22Rv1 (cell line): ENCODE data around the gene TNS3.

ENCODE experiments used
- ZFX ChIP-seq: fragments of 450-650 bp; IDR thresholded peaks from 2 replicates; pipeline ENCODE4 v1.6.1; 2017; ENCODE audit warnings: antibody characterized with exemption, borderline replicate concordance
- TF ChIP-seq, protein P1 (sequence below): fragments of 450-650 bp; IDR thresholded peaks from 2 replicates; pipeline ENCODE4 v1.5.1; 2017; ENCODE audit warnings: mild to moderate bottlenecking

DNA sequence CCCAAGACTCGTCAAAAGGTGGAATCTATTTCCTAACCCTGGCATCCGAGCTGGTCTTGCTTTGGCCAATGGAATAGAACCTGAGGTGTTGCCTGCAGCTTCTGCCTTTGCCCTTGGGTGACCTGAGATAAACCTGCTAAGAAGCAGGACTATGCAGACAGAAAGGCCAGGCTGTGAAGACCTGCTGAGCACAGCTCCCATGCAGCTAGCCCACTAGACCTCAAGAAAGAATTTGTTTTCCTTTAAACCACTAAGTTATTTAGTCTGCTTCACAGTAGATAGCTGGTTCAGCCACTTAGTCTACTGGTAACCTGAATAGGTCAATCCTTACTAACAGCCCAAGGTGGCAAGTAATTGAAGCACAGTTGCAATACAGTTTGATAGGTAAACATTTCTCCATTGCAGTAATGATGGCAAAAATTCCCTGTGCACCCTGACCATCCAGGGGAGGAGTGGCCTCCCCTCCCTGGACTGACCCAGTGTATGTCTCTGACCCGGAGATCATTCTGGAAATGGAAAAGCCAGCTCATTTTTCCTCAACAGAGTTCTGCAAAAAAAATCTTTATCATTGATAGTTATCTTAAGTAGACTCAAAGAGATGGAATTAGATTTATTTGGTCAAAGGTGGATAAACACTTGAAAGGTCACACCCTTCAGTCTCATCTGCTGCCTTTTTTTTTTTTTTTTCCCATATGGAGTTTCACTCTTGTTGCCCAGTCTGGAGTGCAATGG lies 20.0 kb downstream of the TNS3 start:
- TF ChIP-seq, protein P1, sequence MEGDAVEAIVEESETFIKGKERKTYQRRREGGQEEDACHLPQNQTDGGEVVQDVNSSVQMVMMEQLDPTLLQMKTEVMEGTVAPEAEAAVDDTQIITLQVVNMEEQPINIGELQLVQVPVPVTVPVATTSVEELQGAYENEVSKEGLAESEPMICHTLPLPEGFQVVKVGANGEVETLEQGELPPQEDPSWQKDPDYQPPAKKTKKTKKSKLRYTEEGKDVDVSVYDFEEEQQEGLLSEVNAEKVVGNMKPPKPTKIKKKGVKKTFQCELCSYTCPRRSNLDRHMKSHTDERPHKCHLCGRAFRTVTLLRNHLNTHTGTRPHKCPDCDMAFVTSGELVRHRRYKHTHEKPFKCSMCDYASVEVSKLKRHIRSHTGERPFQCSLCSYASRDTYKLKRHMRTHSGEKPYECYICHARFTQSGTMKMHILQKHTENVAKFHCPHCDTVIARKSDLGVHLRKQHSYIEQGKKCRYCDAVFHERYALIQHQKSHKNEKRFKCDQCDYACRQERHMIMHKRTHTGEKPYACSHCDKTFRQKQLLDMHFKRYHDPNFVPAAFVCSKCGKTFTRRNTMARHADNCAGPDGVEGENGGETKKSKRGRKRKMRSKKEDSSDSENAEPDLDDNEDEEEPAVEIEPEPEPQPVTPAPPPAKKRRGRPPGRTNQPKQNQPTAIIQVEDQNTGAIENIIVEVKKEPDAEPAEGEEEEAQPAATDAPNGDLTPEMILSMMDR, result no peak
- no peak for TF ChIP-seq ZFX
